Urinary bladder (tissue), 4 donors: ENCODE measurements around the gene CLASP2. TPM values are rescaled to one million over a fixed set of nuclear protein-coding genes. Genes with fewer than 3 reads are reported as not detected.
"Not testable (repeated sequence)": the region's sequence is repeated elsewhere in the genome, so short reads cannot be mapped to it uniquely, and the experiment has no call there.

Experiments
- DNase-seq: peaks from one replicate; pipeline ENCODE4 v3.0.0-alpha.2; 2015; ENCODE audit errors: extremely low spot score
- H3K27ac ChIP-seq: one replicate; pipeline ENCODE4 v1.5.1; 2013; ENCODE audit warnings: low read depth, mild to moderate bottlenecking, moderate library complexity
- H3K36me3 ChIP-seq: one replicate; pipeline ENCODE4 v1.6.1; 2013; ENCODE audit warnings: mild to moderate bottlenecking, moderate library complexity; ENCODE audit not compliant: insufficient read depth
- H3K4me1 ChIP-seq: one replicate; pipeline ENCODE4 v1.6.1; 2013; ENCODE audit warnings: mild to moderate bottlenecking, moderate library complexity; ENCODE audit not compliant: insufficient read depth
- H3K4me3 ChIP-seq: one replicate; pipeline ENCODE4 v1.5.1; 2013; ENCODE audit warnings: low read depth, low read length
- WGBS: extraction: QIAGEN DNeasy Blood & Tissue Kit; methylation state at CpG from one replicate; pipeline ENCODE4 v1.1.7; 2013; 5-methylcytosine and 5-hydroxymethylcytosine counted together
- polyA plus RNA-seq: library from polyadenylated mRNA; stranded (reverse); fragments of 200-250 nt; gene quantifications from one replicate; pipeline ENCODE4 v1.2.3, GENCODE V29; 2013
- total RNA-seq: library from RNA; depleted of rRNA; stranded (reverse); fragments of >200 nt; gene quantifications from one replicate; pipeline ENCODE4 v1.2.3, GENCODE V29; 2014
- donor health status: healthy with polysubstance abuse.
- donor health status: healthy.

Gene CLASP2
- total RNA-seq: 179 TPM
- 20.1 TPM for polyA plus RNA-seq

DNA sequence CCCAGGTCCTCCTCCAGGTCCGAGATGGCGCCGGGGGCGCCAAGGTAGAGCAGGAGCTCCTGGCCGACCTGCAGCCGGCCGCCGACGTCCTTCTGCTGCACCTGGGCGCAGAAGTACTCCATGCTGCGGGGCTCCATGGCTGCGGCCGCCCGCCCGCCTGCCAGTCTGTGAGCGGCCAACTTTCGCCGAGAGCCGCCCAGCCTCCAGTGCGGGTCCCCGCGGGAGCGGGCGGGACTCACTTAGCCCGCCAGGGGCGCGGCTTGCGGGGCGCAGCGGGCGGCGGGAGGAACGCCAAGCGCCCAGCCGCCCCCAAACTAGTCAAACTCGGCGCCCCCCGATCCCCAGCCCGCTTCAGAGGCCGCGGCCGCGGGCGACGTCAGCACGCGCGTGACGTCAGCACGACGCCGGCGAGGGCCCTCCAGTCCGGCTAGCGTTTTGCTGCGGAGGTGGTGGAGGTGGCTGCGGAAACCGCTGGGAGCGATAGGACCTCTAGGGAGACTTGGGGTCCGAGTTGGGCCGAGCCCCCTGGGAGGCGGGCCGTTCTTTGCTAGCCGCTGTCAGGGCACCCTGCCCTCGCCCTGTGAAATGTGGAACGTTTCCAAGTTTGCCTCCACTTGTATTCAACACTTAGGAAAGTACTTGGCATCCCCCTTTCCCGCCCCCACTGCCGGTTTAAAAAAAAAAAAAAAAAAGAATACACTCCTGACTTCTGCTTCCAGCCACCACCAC is at the start of gene CLASP2:
TSS of gene CLASP2 (minus strand) at position 389 of the 729 bp plus-strand sequence. CDS start at position 137, 252 bp downstream.
- H3K4me1 ChIP-seq: no peaks in the 10 kb centered on the region
- H3K4me3 ChIP-seq: peak within 1 kb of the TSS; percentile 87
- peak; percentile 60 for DNase-seq
- no peaks in the 10 kb centered on the region for H3K36me3 ChIP-seq
- under 1% methylated on average over 68 of the region's 68 CpGs for WGBS
- H3K27ac ChIP-seq: peak within 1 kb of the TSS; percentile 96

DNA sequence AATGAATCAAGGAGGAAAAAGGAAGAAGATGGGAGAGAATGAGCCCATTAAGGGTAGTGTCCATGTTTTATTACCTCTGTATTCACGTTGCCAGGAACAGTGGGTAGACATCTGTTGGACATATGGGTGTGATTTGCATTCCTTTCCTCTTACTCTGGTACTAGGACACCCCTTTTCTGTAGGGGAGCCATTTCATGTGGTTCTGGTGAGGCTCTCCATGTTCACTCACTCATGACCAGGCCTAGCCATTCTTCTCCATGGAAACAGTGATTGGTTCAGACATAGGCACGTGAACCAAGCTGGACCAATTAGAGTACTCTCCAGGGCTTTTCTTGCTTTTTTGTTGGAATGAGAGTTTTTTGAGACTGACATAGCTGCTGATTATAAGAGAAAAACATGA is 40.8 kb upstream of the CLASP2 start:
- no peak for DNase-seq

DNA sequence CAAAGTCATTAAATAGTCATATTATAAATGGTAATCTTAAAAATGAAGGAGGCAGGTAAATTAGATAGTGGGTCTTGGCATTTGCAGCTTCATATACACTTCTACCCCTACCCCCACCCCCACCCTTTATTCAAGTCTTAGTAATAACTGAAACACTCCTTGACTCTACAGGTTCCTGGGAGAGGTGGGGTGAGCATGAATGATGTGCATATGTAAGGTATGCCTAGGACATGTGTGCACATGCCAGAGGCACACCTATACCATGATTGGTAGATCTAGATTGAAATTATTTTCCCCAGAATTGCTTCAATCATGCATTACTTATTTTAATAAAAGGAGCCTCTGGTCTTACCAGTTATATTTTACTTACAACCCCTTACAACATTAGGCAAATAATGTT is 40.2 kb upstream of the CLASP2 start:
- no peak for DNase-seq
- no peak overlapping the region for H3K27ac ChIP-seq
- H3K4me3 ChIP-seq: no peak overlapping the region
- H3K36me3 ChIP-seq: no peaks in the 10 kb centered on the region
- no peaks in the 10 kb centered on the region for H3K4me1 ChIP-seq

More for the DNA sequence above, 40.8 kb upstream of the CLASP2 start:
- H3K4me1 ChIP-seq: no peaks in the 10 kb centered on the region
- no peak overlapping the region for H3K4me3 ChIP-seq
- 68% methylated on average over 2 of the region's 2 CpGs for WGBS
- no peaks in the 10 kb centered on the region for H3K36me3 ChIP-seq
- H3K27ac ChIP-seq: no peak overlapping the region

DNA sequence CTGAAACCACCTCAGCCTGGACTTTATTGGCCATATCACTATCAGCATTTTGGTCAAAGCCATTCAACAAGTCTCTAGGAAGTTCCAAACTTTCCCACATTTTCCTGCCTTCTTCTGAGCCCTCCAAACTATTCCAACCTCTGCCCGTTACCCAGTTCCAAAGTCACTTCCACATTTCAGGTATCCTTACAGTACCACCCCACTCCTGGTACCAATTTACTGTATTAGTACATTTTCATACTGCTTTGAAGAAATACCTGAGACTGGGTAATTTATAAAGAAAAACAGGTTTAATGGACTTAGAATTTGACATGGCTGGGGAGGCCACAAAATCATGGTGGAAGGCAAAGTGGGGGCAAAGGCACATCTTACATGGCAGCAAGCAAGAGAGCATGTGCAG is 36.3 kb upstream of the CLASP2 start:
- H3K4me3 ChIP-seq, DNase-seq, H3K36me3 ChIP-seq, H3K4me1 ChIP-seq, H3K27ac ChIP-seq: not testable (repeated sequence)
- 91% methylated on average over 1 of the region's 1 CpG for WGBS

DNA sequence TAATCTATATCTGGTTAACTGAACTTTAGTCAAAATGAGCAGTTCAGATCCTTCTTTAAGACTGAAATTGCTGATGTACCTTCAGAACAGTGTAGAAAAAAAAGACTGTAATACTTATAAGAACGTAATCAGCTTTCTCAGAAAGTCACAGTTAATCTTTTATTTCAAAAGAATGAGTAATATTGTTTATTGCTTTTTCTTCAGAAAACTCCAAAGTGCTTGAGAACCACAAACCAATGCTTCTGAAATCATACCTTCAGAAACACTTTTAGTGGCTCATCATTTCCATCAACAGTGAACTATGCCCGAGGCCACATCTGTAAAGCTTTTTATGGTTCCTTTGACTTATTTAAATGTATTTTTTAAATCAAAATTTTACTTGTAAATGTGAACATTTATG is 33.3 kb upstream of the CLASP2 start:
- Histone ChIP-seq H3K4me1 (no peaks in the 10 kb centered on the region), H3K36me3 (no peaks in the 10 kb centered on the region), H3K4me3 (no peak overlapping the region), H3K27ac (no peak overlapping the region)
- WGBS: 82% methylated on average over 2 of the region's 2 CpGs
- DNase-seq: no peak

DNA sequence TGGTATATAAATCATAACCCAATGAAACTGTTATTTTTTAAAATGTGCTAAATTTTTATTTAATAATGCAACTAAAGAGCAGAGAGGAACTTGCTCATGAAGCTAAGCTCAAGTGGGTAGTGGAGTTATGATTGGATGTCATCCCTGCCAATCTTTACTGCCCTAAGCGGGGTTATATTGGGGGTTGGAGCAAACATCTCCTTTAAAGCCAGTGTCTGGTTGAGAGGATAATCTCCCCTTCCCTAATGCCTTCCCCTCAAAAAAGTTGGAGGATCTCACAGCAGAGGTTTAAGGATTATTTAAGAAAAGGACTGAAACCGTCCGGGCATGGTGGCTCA is 32.1 kb upstream of the CLASP2 start:
- Histone ChIP-seq H3K4me1 (no peaks in the 10 kb centered on the region), H3K4me3 (no peak overlapping the region), H3K36me3 (no peaks in the 10 kb centered on the region), H3K27ac (no peak overlapping the region)
- 83% methylated on average over 3 of the region's 3 CpGs for WGBS
- DNase-seq: no peak

DNA sequence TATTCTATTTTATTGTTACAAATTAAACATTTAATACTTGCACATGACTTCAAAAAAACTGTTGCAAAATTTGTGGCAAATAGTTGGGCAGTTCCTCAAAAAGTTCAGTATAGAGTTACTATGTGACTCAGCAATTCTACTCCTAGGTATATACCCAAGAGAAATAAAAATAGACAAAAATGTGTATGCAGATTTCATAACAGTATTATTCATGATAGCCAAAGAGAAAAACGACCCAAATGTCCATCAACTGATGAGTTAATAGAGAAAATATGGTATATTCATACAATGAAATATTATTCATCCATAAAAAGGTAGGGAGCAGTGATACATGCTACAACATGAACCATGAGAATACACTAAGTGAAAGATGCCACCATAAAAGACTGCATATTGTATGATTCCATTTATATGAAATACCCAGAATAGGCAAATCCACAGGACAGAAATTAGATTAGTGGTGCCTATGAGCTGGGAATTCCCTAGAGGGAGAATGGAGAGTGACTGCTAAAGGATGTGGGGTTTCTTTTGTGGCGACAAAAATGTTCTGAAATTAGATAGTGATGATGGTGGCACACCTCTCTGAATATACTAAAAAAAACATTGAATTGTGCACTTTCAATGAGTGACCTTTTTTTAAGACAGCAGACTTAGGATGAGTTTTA is 31.6 kb upstream of the CLASP2 start:
- DNase-seq: no peak
- H3K27ac ChIP-seq: no peak overlapping the region
- 47% methylated on average over 2 of the region's 2 CpGs for WGBS
- no peaks in the 10 kb centered on the region for H3K36me3 ChIP-seq
- H3K4me3 ChIP-seq: no peak overlapping the region
- no peaks in the 10 kb centered on the region for H3K4me1 ChIP-seq

DNA sequence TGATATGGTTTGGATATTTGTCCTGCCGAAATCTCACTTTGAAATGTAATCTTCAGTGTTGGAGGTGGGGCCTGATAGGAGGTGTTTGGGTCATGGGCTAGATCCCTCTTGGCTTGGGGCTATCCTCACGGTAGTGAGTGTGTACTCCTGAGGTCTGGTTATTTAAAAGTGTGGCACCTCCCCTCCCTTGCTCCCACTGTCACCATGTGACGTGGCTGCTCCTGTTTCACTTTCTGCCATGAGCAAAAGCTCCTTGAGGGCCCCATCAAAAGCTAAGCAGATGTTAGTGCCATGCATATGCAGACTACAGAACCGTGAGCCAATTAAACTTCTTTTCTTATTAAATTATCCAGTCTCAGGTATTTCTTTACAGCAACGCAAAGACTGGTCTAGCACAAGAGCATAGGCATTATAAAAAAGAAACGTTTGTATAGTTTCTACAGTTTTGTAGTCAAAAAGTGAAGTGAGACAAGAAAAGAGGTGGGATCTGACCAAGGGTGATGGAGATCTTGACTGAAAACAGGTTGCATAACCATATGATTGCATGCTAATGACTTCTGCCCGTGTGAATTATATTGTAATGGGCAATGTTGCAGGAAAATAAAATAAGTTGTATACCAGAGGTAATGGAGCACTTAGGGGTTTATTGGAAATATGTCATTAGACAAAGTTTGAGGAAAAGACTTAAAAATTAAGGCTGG is 28.5 kb upstream of the CLASP2 start:
- no peak for DNase-seq
- Histone ChIP-seq H3K27ac (no peak overlapping the region), H3K4me1 (no peaks in the 10 kb centered on the region), H3K4me3 (no peak overlapping the region), H3K36me3 (no peaks in the 10 kb centered on the region)
- WGBS: 59% methylated on average over 7 of the region's 7 CpGs

DNA sequence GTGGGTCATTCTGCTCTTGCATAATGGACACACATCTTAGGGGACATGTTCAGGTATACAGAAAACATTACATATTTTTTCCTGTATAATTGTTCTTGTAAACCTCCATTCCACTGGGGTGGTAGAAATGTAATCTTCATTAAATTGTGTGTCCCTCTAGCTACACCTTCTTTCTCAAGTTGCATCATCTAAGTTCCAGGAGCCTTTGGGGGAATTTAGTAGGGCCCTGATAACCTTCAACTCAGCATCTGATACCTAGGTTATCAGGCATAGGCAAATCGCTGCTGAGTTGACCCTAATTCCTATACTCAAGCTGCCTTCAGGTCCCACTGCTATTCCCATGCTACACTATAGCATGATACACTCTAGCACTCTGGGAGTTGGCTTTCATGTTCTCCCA is 19.1 kb upstream of the CLASP2 start:
- Histone ChIP-seq H3K4me1 (no peaks in the 10 kb centered on the region), H3K36me3 (no peaks in the 10 kb centered on the region), H3K4me3 (no peak overlapping the region), H3K27ac (no peak overlapping the region)
- DNase-seq: no peak
- 77% methylated on average over 1 of the region's 1 CpG for WGBS

DNA sequence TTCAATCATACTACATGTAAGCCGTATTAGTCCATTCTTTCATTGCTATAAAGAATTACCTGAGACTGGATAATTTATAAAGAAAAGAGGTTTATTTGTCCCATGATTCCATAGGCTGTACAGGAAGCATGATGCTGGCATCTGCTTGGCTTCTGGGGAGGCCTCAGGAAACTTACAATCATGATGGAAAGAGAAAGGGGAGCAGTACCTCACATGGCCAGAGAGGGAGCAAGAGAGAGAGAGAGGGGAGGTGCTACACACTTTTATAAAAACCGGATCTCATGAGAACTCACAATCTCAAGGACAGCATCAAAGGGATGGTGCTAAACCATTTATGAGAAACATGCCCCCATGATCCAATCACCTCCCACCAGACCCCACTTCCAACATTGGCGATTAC is 14.3 kb upstream of the CLASP2 start:
- H3K27ac ChIP-seq: no peak overlapping the region
- DNase-seq: no peak
- WGBS: 95% methylated on average over 3 of the region's 3 CpGs
- H3K4me1 ChIP-seq: no peaks in the 10 kb centered on the region
- H3K36me3 ChIP-seq: no peaks in the 10 kb centered on the region
- no peak overlapping the region for H3K4me3 ChIP-seq

DNA sequence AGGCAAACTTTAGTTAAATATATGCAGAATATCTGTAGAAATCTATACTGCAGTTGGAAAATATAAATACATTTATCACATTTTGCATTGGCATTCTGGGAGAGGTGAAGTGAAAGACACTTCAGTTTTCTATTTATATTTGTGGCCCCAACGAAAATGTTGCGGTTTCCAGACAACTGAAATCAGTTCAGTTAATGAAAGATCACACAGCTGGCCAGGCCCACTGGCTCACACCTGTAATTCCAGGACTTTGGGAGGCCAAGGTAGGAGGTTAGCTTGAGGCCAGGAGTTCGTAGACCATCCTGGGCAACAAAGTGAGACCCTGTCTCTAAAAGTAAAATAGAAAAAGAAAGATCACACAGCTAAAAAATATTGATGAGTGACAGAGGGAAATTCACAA is 11.9 kb upstream of the CLASP2 start:
- WGBS: 79% methylated on average over 3 of the region's 3 CpGs
- DNase-seq: no peak
- no peaks in the 10 kb centered on the region for H3K36me3 ChIP-seq
- H3K27ac ChIP-seq: no peak overlapping the region
- H3K4me1 ChIP-seq: no peaks in the 10 kb centered on the region
- H3K4me3 ChIP-seq: no peak overlapping the region

DNA sequence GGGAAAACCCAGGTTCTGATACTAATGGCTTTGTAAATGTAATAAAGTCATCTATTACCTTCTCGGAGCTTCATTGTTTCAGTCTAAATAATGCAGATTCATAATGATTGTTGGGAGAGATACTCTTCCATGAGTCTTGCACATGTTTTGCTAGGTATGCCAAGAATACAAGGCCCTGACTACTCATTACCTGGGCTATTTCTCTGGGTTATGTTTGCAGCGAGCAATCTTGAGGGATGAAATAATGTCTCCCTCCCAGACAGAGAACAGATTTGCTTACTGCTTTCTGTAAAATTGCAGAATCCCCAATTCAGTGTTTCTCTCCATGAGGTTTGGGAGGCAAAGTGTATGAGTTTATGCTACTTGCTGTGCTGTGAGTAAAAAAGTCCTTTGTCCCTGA is 6.2 kb upstream of the CLASP2 start:
- 93% methylated on average over 2 of the region's 2 CpGs for WGBS
- no peak overlapping the region for H3K4me3 ChIP-seq
- H3K36me3 ChIP-seq: no peaks in the 10 kb centered on the region
- H3K27ac ChIP-seq: no peak overlapping the region
- H3K4me1 ChIP-seq: no peaks in the 10 kb centered on the region
- DNase-seq: no peak

DNA sequence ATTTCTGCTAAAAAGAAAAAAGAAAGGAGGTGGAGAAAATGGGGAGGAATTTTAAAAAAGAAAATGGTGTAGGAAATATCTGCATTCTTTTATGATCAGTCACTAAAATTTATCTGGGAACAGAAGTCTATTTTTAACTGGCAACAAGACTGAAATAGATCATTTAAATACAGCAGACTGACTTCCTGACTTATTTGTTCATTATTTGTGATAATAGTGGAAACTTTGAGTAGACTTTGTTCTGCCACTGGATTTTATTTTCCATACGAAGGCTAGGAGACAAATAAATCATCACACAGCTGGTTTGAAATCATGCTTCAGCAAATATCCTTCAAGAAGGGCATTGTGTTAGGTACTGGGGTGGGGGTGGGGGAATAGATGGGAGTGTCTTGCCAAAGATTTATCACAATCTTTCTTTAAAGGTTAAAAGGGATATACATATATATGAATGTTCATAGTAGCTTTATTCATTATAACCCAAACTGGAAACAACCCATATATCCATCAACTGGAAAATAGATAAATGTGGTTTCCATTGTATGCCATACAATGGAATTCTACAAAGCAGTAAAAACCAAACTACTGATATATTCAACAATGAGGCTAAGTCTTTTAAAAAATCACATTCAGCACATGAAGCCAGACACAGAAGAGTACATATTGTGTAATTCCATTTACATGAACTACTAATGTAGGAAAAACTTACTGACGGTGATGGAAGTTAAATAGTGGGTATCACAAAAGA is 4.7 kb upstream of the CLASP2 start:
- DNase-seq: no peak
- Histone ChIP-seq H3K36me3 (no peaks in the 10 kb centered on the region), H3K4me3 (no peak overlapping the region), H3K4me1 (no peaks in the 10 kb centered on the region), H3K27ac (no peak overlapping the region)
- WGBS: 53% methylated on average over 2 of the region's 2 CpGs
